Endothelial cell of umbilical vein (primary cell): Measurements from ENCODE around the gene AHSP. TPM values are rescaled to one million over a fixed set of nuclear protein-coding genes. Genes with fewer than 3 reads are reported as not detected.

ENCODE experiments used
- BruUV-seq: library from RNA; stranded (reverse); fragments of 400-500 nt; replicated peaks from 2 replicates; lab custom pipeline; 2021; lab: Mats Ljungman, UMichigan
- CTCF ChIA-PET: fragments of 300-600, 350-600 bp; sonication (Branson Sonifier 250); formaldehyde crosslinking; loops from one replicate; lab custom pipeline; 2021; ENCODE audit warnings: antibody characterized with exemption, inconsistent platforms; lab: Charles Lee
- POLR2A ChIA-PET: fragments of 300-600, 350-600 bp; sonication (Branson Sonifier 250); formaldehyde crosslinking; loops from one replicate; lab custom pipeline; 2021; ENCODE audit warnings: antibody characterized with exemption, inconsistent platforms; lab: Charles Lee
- DNase-seq: peaks from one replicate; pipeline ENCODE4 v3.0.0-alpha.2; 2011; ENCODE audit warnings: low read depth, low spot score
- FAIRE-seq: peaks from 2 replicates; lab custom pipeline; 2011; peaks lifted over from hg19 to GRCh38; lab: Jason Lieb, UNC
- H2AFZ ChIP-seq: 2 replicates; pipeline ENCODE4 v1.6.0; 2012; ENCODE audit warnings: low read depth, low read length, control low read depth, inconsistent platforms
- H3K27ac ChIP-seq: 2 replicates; pipeline ENCODE4 v1.5.1; 2011; ENCODE audit warnings: low read depth, mild to moderate bottlenecking, control low read depth, low read length, moderate library complexity; ENCODE audit not compliant: insufficient read depth
- H3K27me3 ChIP-seq, 2 experiments: 2 replicates each; pipeline versions ENCODE4 v1.6.0 to v1.6.1; 2011; ENCODE audit warnings: low read length in 2 of 2, mixed read lengths in 1 of 2; ENCODE audit not compliant: control insufficient read depth in 2 of 2, insufficient read depth in 2 of 2
- H3K36me3 ChIP-seq, 2 experiments: 2 replicates in 1 of 2; 3 replicates in 1 of 2; pipeline ENCODE4 v1.5.1; 2011; ENCODE audit warnings: low read length in 2 of 2, mild to moderate bottlenecking in 1 of 2, moderate library complexity in 1 of 2; ENCODE audit not compliant: control insufficient read depth in 2 of 2, insufficient read depth in 2 of 2; ENCODE audit errors: extremely low read depth in 1 of 2
- H3K4me1 ChIP-seq: 3 replicates; pipeline ENCODE4 v1.5.1; 2011; ENCODE audit warnings: mild to moderate bottlenecking, low read length; ENCODE audit not compliant: control insufficient read depth, insufficient read depth; ENCODE audit errors: extremely low read depth
- H3K4me2 ChIP-seq: 2 replicates; pipeline ENCODE4 v1.6.1; 2011; ENCODE audit warnings: low read length, control low read depth, mixed read lengths; ENCODE audit not compliant: insufficient read depth
- H3K4me3 ChIP-seq, 3 experiments: fragments of 200-600 bp in 1 of 3; sonication (generic), shearing (Covaris generic) in 1 of 3; replicated peaks in 1 of 3; 2 replicates each; pipeline ENCODE4 v1.5.1; 2011 to 2016; ENCODE audit warnings: control low read depth in 3 of 3, low read length in 3 of 3, mild to moderate bottlenecking in 2 of 3, inconsistent platforms in 1 of 3, low read depth in 1 of 3, moderate library complexity in 1 of 3; ENCODE audit not compliant: insufficient read depth in 1 of 3
- H3K79me2 ChIP-seq: 2 replicates; pipeline ENCODE4 v1.6.0; 2012; ENCODE audit warnings: low read length, inconsistent platforms; ENCODE audit not compliant: control insufficient read depth, insufficient read depth
- H3K9ac ChIP-seq: replicated peaks from 2 replicates; pipeline ENCODE3; 2011; ENCODE audit warnings: low read length, control low read depth; ENCODE audit not compliant: insufficient read depth; ENCODE audit errors: extremely low read depth
- H3K9me1 ChIP-seq: replicated peaks from 3 replicates; pipeline ENCODE4 v1.6.0; 2011; ENCODE audit warnings: mild to moderate bottlenecking, low read length; ENCODE audit not compliant: control insufficient read depth, insufficient read depth; ENCODE audit errors: extremely low read depth
- H3K9me3 ChIP-seq: replicated peaks from 2 replicates; pipeline ENCODE4 v1.5.1; 2012; ENCODE audit warnings: low read length, inconsistent platforms; ENCODE audit not compliant: control insufficient read depth, insufficient read depth
- H4K20me1 ChIP-seq: replicated peaks from 2 replicates; pipeline ENCODE3; 2011; ENCODE audit warnings: mild to moderate bottlenecking, low read length; ENCODE audit not compliant: control insufficient read depth, insufficient read depth; ENCODE audit errors: extremely low read depth
- CTCF ChIP-seq, 2 donors: IDR thresholded peaks; 1 replicate in 1 of 2; 2 replicates in 1 of 2; pipeline ENCODE4 v1.5.1; 2011; ENCODE audit warnings: low read length in 2 of 2, mild to moderate bottlenecking in 2 of 2, moderate library complexity in 2 of 2, control low read depth in 1 of 2, inconsistent platforms in 1 of 2, low read depth in 1 of 2; ENCODE audit not compliant: insufficient read depth in 1 of 2; ENCODE audit errors: extremely low read depth in 1 of 2
- FOS ChIP-seq: IDR thresholded peaks from 2 replicates; pipeline ENCODE4 v1.6.1; 2011; ENCODE audit warnings: mild to moderate bottlenecking, low read length, moderate library complexity, borderline replicate concordance; ENCODE audit not compliant: insufficient read depth
- GATA2 ChIP-seq: IDR thresholded peaks from 2 replicates; pipeline ENCODE4 v1.7.0; 2011; ENCODE audit warnings: low read depth, mild to moderate bottlenecking, moderate library complexity, mixed read lengths, low read length; ENCODE audit not compliant: insufficient read length, insufficient read depth
- JUN ChIP-seq: IDR thresholded peaks from 2 replicates; pipeline ENCODE4 v1.6.1; 2011; ENCODE audit warnings: borderline replicate concordance, low read depth; ENCODE audit not compliant: insufficient read length, insufficient read depth
- MAX ChIP-seq: IDR thresholded peaks from 2 replicates; pipeline ENCODE4 v1.6.1; 2011; ENCODE audit not compliant: insufficient read depth, insufficient read length
- MYC ChIP-seq: IDR thresholded peaks from one replicate; pipeline ENCODE4 v1.6.1; 2011; ENCODE audit warnings: mild to moderate bottlenecking, low read depth, low read length
- POLR2A ChIP-seq: IDR thresholded peaks from 2 replicates; pipeline ENCODE4 v1.6.1; 2012; ENCODE audit warnings: low read depth, mild to moderate bottlenecking, control low read depth, low read length
- POLR2AphosphoS5 ChIP-seq: IDR thresholded peaks from 2 replicates; pipeline ENCODE4 v1.6.1; 2012; ENCODE audit warnings: low read depth, mild to moderate bottlenecking, control low read depth, low read length, moderate library complexity; ENCODE audit not compliant: insufficient read depth
- dilution Hi-C: fragments of 300-500 bp; cut with MboI; formaldehyde crosslinking; loops from one replicate; pipeline ENCODE4 v1.15.0; 2019; ENCODE audit warnings: low sequenced_read_pairs; ENCODE audit not compliant: extremely low pct_ligation_motif_present
- intact Hi-C: fragments of 100-400 bp; cut with micrococcal nuclease; formaldehyde crosslinking; loops from one replicate; pipeline ENCODE4 v1.10.0; 2022
- polyA plus RNA-seq, 4 experiments: library from polyadenylated mRNA; depleted of rRNA in 3 of 4; stranded (reverse) in 3 of 4; unstranded in 1 of 4; fragments of >200 nt; gene quantifications; 2 replicates each; pipeline versions ENCODE4 v1.2.1 to v1.2.3, GENCODE V29; 2011 to 2012; ENCODE audit warnings: missing spikeins in 1 of 4
- total RNA-seq: library from RNA; stranded (reverse); gene quantifications from 2 replicates; pipeline ENCODE4 v1.2.3, GENCODE V29; 2021

The AHSP gene
- total and polyA plus RNA-seq, 2 donors (not counting 3 experiments of a cell fraction or from before 2014, with no cell fraction given): not detected

- ChIA-PET CTCF (no interaction called here), POLR2A (no interaction called here)
- no peak overlapping the region for H3K4me2 ChIP-seq
- H3K4me3 ChIP-seq: no peak overlapping the region
- no peak overlapping the region for H3K27ac ChIP-seq
- no peaks in the 10 kb centered on the region for H3K4me1 ChIP-seq
- FAIRE-seq: no peak
- no peaks in the 10 kb centered on the region for H3K9me3 ChIP-seq
- no peak for DNase-seq
- H4K20me1 ChIP-seq: no peaks in the 10 kb centered on the region
- H3K27me3 ChIP-seq: no peaks in the 10 kb centered on the region
- dilution Hi-C loops (no loop called here), intact Hi-C loops (no loop called here)
- no peak for TF ChIP-seq GATA2
- no peak for TF ChIP-seq POLR2A
- no peak for TF ChIP-seq JUN
- no peak for TF ChIP-seq MYC
- no peak for TF ChIP-seq CTCF (IDR thresholded peaks at IDR 0.05; ENCODE audit: extremely low read depth in 1 of 2, insufficient read depth in 1 of 2, low read depth in 1 of 2, low read length in 2 of 2)
- no peak for TF ChIP-seq MAX
- no peak for TF ChIP-seq FOS
- TF ChIP-seq POLR2AphosphoS5: no peak
- H3K9ac ChIP-seq: no peak overlapping the region
- no peaks in the 10 kb centered on the region for H3K9me1 ChIP-seq
- no TSS peak for BruUV-seq
- no peak overlapping the region for H2AFZ ChIP-seq
- H3K36me3 ChIP-seq: no peaks in the 10 kb centered on the region
- no peaks in the 10 kb centered on the region for H3K79me2 ChIP-seq
Measured at GRCh38 chr16:31517800-31518402, 9.8 kb upstream of the AHSP start.
